Activated T-helper 2 cell treated with anti-CD3 and anti-CD28 coated beads, Interferon-gamma antibody, Interleukin-2, Interleukin-4, amounts not matched to agents 10 μg/mL and 5 μg/mL and 100 μg/mL, durations not matched to agents 14 hours and 24 hours and 36 hours (primary cell): ENCODE results near the gene ST6GALNAC3. TPM values are rescaled to one million over a fixed set of nuclear protein-coding genes. Genes with fewer than 3 reads are reported as not detected.

Experiments used
- DNase-seq: peaks from one replicate; pipeline ENCODE4 v3.0.0; 2021; ENCODE audit warnings: low spot score
- H3K27ac Mint-ChIP-seq: one replicate; pipeline ENCODE4 v1.8.0; 2021; ENCODE audit warnings: mixed read lengths
- H3K27me3 Mint-ChIP-seq: one replicate; pipeline ENCODE4 v1.8.0; 2021; ENCODE audit warnings: low read depth, mixed read lengths
- H3K36me3 Mint-ChIP-seq: one replicate; pipeline ENCODE4 v1.8.0; 2021; ENCODE audit warnings: low read depth, mixed read lengths
- H3K4me1 Mint-ChIP-seq: one replicate; pipeline ENCODE4 v1.8.0; 2021; ENCODE audit warnings: low read depth, mixed read lengths
- H3K4me3 Mint-ChIP-seq: one replicate; pipeline ENCODE4 v1.8.0; 2021; ENCODE audit warnings: low read depth, mild to moderate bottlenecking, moderate library complexity, mixed read lengths
- H3K9me3 Mint-ChIP-seq: one replicate; pipeline ENCODE4 v1.8.0; 2021; ENCODE audit warnings: mixed read lengths
- intact Hi-C: fragments of 100-400 bp; cut with micrococcal nuclease; formaldehyde crosslinking; loops from one replicate; pipeline ENCODE4 v1.15.1; 2023
- total RNA-seq: library from RNA; stranded (reverse); gene quantifications from 2 replicates; pipeline ENCODE4 v1.2.3, GENCODE V29; 2022

ST6GALNAC3 gene
- total RNA-seq, 1 donor from 2014 or later = not detected

- peaks cover 37% of the 10 kb centered on the region for H3K4me1 Mint-ChIP-seq
- intact Hi-C loops = loop anchor here (5.0 kb wide), 2 partner anchors 38 to 78 kb away; no protein-coding TSS in a partner anchor
- no peaks in the 10 kb centered on the region for H3K36me3 Mint-ChIP-seq
- DNase-seq = no peak
- H3K9me3 Mint-ChIP-seq = no peaks in the 10 kb centered on the region
- H3K27me3 Mint-ChIP-seq = no peaks in the 10 kb centered on the region
- no peak overlapping the region for H3K4me3 Mint-ChIP-seq
- H3K27ac Mint-ChIP-seq = peak overlapping the region; percentile 4
Observed at GRCh38 chr1:76254104-76255030, 179.8 kb downstream of the ST6GALNAC3 start.

GRCh38 chr1:76256289-76257223 is 182.0 kb downstream of the ST6GALNAC3 start:
- Mint-ChIP-seq H3K4me3 (peak overlapping the region; percentile 14), H3K27ac (no peak overlapping the region), H3K9me3 (no peaks in the 10 kb centered on the region), H3K27me3 (no peaks in the 10 kb centered on the region), H3K36me3 (no peaks in the 10 kb centered on the region), H3K4me1 (peaks cover 48% of the 10 kb centered on the region)
- DNase-seq = no peak
- intact Hi-C loops = loop anchor here (1.0 to 5.0 kb wide), 3 partner anchors 11 to 76 kb away; no protein-coding TSS in a partner anchor

- intact Hi-C loops = loop anchor here (5.0 kb wide), 2 partner anchors 34 to 74 kb away; no protein-coding TSS in a partner anchor
- no peak overlapping the region for H3K4me3 Mint-ChIP-seq
- H3K27ac Mint-ChIP-seq = peak overlapping the region; percentile 31
- H3K9me3 Mint-ChIP-seq = no peaks in the 10 kb centered on the region
- DNase-seq = no peak
- peaks cover 54% of the 10 kb centered on the region for H3K4me1 Mint-ChIP-seq
- H3K36me3 Mint-ChIP-seq = no peaks in the 10 kb centered on the region
- no peaks in the 10 kb centered on the region for H3K27me3 Mint-ChIP-seq
Observed at GRCh38 chr1:76257823-76258222, 183.3 kb downstream of the ST6GALNAC3 start.

- Mint-ChIP-seq H3K27ac (no peak overlapping the region), H3K36me3 (no peaks in the 10 kb centered on the region), H3K4me3 (no peak overlapping the region), H3K4me1 (peaks cover 54% of the 10 kb centered on the region), H3K9me3 (no peaks in the 10 kb centered on the region), H3K27me3 (no peaks in the 10 kb centered on the region)
- DNase-seq = no peak
- intact Hi-C loops = loop anchor here (5.0 kb wide), 2 partner anchors 33 to 73 kb away; no protein-coding TSS in a partner anchor
Observed at GRCh38 chr1:76259270-76259669, 184.7 kb downstream of the ST6GALNAC3 start.

GRCh38 chr1:76260279-76260678 is 185.7 kb downstream of the ST6GALNAC3 start:
- H3K27me3 Mint-ChIP-seq = no peaks in the 10 kb centered on the region
- no peak for DNase-seq
- no peak overlapping the region for H3K4me3 Mint-ChIP-seq
- H3K9me3 Mint-ChIP-seq = no peaks in the 10 kb centered on the region
- no peaks in the 10 kb centered on the region for H3K36me3 Mint-ChIP-seq
- intact Hi-C loops = loop anchor here (10.0 kb wide), 1 partner anchor 235 kb away; no protein-coding TSS in a partner anchor
- H3K27ac Mint-ChIP-seq = no peak overlapping the region
- H3K4me1 Mint-ChIP-seq = peaks cover 46% of the 10 kb centered on the region

- Mint-ChIP-seq H3K27ac (no peak overlapping the region), H3K36me3 (no peaks in the 10 kb centered on the region), H3K9me3 (no peaks in the 10 kb centered on the region), H3K27me3 (peaks cover 2% of the 10 kb centered on the region), H3K4me3 (no peak overlapping the region), H3K4me1 (peaks cover 42% of the 10 kb centered on the region)
- no peak for DNase-seq
- intact Hi-C loops = loop anchor here (10.0 kb wide), 1 partner anchor 238 kb away; no protein-coding TSS in a partner anchor
Observed at GRCh38 chr1:76262601-76263000, 188.1 kb downstream of the ST6GALNAC3 start.

GRCh38 chr1:76264642-76265041 is 190.1 kb downstream of the ST6GALNAC3 start:
- intact Hi-C loops = loop anchor here (5.0 to 10.0 kb wide), 2 partner anchors 112 to 240 kb away; no protein-coding TSS in a partner anchor
- Mint-ChIP-seq H3K27me3 (peaks cover 2% of the 10 kb centered on the region), H3K4me3 (no peak overlapping the region), H3K27ac (no peak overlapping the region), H3K4me1 (peaks cover 47% of the 10 kb centered on the region), H3K36me3 (no peaks in the 10 kb centered on the region), H3K9me3 (no peaks in the 10 kb centered on the region)
- DNase-seq = no peak

GRCh38 chr1:76266762-76267161 is 192.2 kb downstream of the ST6GALNAC3 start:
- H3K27ac Mint-ChIP-seq = no peak overlapping the region
- H3K27me3 Mint-ChIP-seq = peaks cover 6% of the 10 kb centered on the region
- H3K36me3 Mint-ChIP-seq = no peaks in the 10 kb centered on the region
- no peaks in the 10 kb centered on the region for H3K9me3 Mint-ChIP-seq
- no peak overlapping the region for H3K4me3 Mint-ChIP-seq
- peaks cover 53% of the 10 kb centered on the region for H3K4me1 Mint-ChIP-seq
- intact Hi-C loops = loop anchor here (1.0 to 10.0 kb wide), 4 partner anchors 10 to 242 kb away; no protein-coding TSS in a partner anchor
- no peak for DNase-seq

- no peaks in the 10 kb centered on the region for H3K36me3 Mint-ChIP-seq
- no peaks in the 10 kb centered on the region for H3K9me3 Mint-ChIP-seq
- peak overlapping the region; percentile 35 for H3K27ac Mint-ChIP-seq
- intact Hi-C loops = loop anchor here (1.0 to 10.0 kb wide), 4 partner anchors 11 to 243 kb away; no protein-coding TSS in a partner anchor
- H3K4me1 Mint-ChIP-seq = peaks cover 49% of the 10 kb centered on the region
- DNase-seq = no peak
- H3K4me3 Mint-ChIP-seq = no peak overlapping the region
- H3K27me3 Mint-ChIP-seq = peaks cover 7% of the 10 kb centered on the region
Observed at GRCh38 chr1:76267631-76268030, 193.1 kb downstream of the ST6GALNAC3 start.

GRCh38 chr1:76268341-76268740 is 193.8 kb downstream of the ST6GALNAC3 start:
- H3K9me3 Mint-ChIP-seq = no peaks in the 10 kb centered on the region
- intact Hi-C loops = loop anchor here (5.0 to 10.0 kb wide), 2 partner anchors 116 to 244 kb away; no protein-coding TSS in a partner anchor
- H3K27me3 Mint-ChIP-seq = peaks cover 8% of the 10 kb centered on the region
- no peak overlapping the region for H3K4me3 Mint-ChIP-seq
- no peak for DNase-seq
- no peaks in the 10 kb centered on the region for H3K36me3 Mint-ChIP-seq
- peaks cover 53% of the 10 kb centered on the region for H3K4me1 Mint-ChIP-seq
- H3K27ac Mint-ChIP-seq = no peak overlapping the region

- Mint-ChIP-seq H3K27me3 (peaks cover 8% of the 10 kb centered on the region), H3K27ac (no peak overlapping the region), H3K36me3 (no peaks in the 10 kb centered on the region), H3K4me3 (peak overlapping the region; percentile 53), H3K9me3 (no peaks in the 10 kb centered on the region), H3K4me1 (peaks cover 55% of the 10 kb centered on the region)
- intact Hi-C loops = loop anchor here (5.0 to 10.0 kb wide), 2 partner anchors 117 to 244 kb away; no protein-coding TSS in a partner anchor
- DNase-seq = no peak
Observed at GRCh38 chr1:76269155-76269554, 194.6 kb downstream of the ST6GALNAC3 start.

GRCh38 chr1:76274302-76274701 is 199.8 kb downstream of the ST6GALNAC3 start:
- Mint-ChIP-seq H3K36me3 (no peaks in the 10 kb centered on the region), H3K27me3 (peaks cover 6% of the 10 kb centered on the region), H3K4me3 (no peak overlapping the region), H3K9me3 (no peaks in the 10 kb centered on the region), H3K27ac (no peak overlapping the region), H3K4me1 (peaks cover 35% of the 10 kb centered on the region)
- no peak for DNase-seq
- intact Hi-C loops = no loop called here
